GM12865 (cell line): Measurements from ENCODE around the gene CHD6.

Experiments used
- DNase-seq: peaks from one replicate; pipeline ENCODE4 v3.0.0; 2010; ENCODE audit warnings: low read depth
- H3K4me3 ChIP-seq: 2 replicates; pipeline ENCODE4 v1.5.1; 2011; ENCODE audit warnings: mild to moderate bottlenecking, low read depth, low read length, control low read depth
- CTCF ChIP-seq: IDR thresholded peaks from 2 replicates; pipeline ENCODE4 v1.5.1; 2011; ENCODE audit warnings: low read length, control low read depth, low read depth, inconsistent platforms; ENCODE audit not compliant: insufficient read depth; ENCODE audit errors: missing control alignments

The CHD6 gene

GRCh38 chr20:41355192-41355591 lies 263.0 kb downstream of the CHD6 start:
- H3K4me3 ChIP-seq: no peak overlapping the region
- no peak for DNase-seq

GRCh38 chr20:41353530-41353929 lies 264.6 kb downstream of the CHD6 start:
- no peak for TF ChIP-seq CTCF
- H3K4me3 ChIP-seq: no peak overlapping the region
- no peak for DNase-seq

More at GRCh38 chr20:41355192-41355591, 263.0 kb downstream of the CHD6 start:
- no peak for TF ChIP-seq CTCF

- no peak overlapping the region for H3K4me3 ChIP-seq
- TF ChIP-seq CTCF: no peak
- DNase-seq: no peak
Observed at GRCh38 chr20:41352666-41353065, 265.5 kb downstream of the CHD6 start.

GRCh38 chr20:41352106-41352505 lies 266.1 kb downstream of the CHD6 start:
- no peak for TF ChIP-seq CTCF
- no peak overlapping the region for H3K4me3 ChIP-seq
- no peak for DNase-seq
